ENCODE data around the gene VWA5B1. TPM values are rescaled to one million over a fixed set of nuclear protein-coding genes. Genes with fewer than 3 reads are reported as not detected.

The VWA5B1 gene
- total RNA-seq, 4 donors from 2014 or later = 0.16 TPM; not detected in 3

- DNase-seq (ENCODE audit: low spot score in 2 of 2) = no peak
- no peak overlapping the region for H3K4me3 ChIP-seq
- H3K4me1 ChIP-seq = peaks cover 16% of the 10 kb centered on the region
- H3K27ac ChIP-seq = no peak overlapping the region
- WGBS = 39% methylated on average over 5 of the region's 5 CpGs
- TF ChIP-seq EP300 (IDR thresholded peaks at IDR 0.05) = no peak
- TF ChIP-seq, protein P1, sequence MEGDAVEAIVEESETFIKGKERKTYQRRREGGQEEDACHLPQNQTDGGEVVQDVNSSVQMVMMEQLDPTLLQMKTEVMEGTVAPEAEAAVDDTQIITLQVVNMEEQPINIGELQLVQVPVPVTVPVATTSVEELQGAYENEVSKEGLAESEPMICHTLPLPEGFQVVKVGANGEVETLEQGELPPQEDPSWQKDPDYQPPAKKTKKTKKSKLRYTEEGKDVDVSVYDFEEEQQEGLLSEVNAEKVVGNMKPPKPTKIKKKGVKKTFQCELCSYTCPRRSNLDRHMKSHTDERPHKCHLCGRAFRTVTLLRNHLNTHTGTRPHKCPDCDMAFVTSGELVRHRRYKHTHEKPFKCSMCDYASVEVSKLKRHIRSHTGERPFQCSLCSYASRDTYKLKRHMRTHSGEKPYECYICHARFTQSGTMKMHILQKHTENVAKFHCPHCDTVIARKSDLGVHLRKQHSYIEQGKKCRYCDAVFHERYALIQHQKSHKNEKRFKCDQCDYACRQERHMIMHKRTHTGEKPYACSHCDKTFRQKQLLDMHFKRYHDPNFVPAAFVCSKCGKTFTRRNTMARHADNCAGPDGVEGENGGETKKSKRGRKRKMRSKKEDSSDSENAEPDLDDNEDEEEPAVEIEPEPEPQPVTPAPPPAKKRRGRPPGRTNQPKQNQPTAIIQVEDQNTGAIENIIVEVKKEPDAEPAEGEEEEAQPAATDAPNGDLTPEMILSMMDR (IDR thresholded peaks at IDR 0.05) = no peak
- no peak for TF ChIP-seq POLR2AphosphoS5 (IDR thresholded peaks at IDR 0.05)
- no peak for TF ChIP-seq POLR2A (IDR thresholded peaks at IDR 0.05)
- H3K36me3 ChIP-seq = no peaks in the 10 kb centered on the region
- H3K27me3 ChIP-seq = peaks cover 28% of the 10 kb centered on the region
- no peaks in the 10 kb centered on the region for H3K9me3 ChIP-seq
Observed at GRCh38 chr1:20321573-20321972, 30.9 kb downstream of the VWA5B1 start.

DNA sequence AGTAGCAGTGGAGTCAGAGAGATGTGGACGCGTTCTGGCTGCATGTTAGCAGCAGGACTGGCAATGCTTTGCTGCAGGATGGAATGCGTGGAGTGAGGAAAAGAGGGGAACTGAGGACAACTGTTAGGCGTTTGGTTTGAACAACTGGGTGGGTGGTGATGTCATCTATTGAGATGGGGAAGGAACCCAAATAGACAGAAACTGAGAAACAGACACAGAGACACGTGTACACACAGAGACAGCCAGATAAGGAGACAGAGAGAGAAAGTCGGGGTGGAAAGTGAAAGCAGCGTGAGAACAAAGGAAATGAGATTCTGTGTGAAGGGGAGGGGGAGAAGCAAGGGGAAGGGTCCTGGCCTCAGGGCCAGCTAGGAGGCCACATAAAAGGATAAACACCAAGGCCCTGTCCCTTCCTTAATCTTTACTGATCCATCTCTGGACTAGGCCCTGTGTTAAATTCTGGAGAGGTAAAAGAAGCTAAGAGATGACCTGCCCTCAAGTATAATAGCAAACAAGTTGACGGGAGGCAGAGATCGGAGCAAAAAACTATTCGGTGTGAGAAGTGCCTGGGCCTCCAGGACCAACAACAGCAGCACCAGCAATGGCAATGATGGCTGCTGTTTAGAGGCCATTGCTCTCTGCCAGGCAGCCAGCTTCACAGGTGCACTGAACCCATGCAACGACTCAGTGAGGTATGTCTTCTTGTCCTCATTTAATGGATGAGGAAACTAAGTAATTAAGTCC, 31.6 kb downstream of the VWA5B1 start:
- Histone ChIP-seq H3K36me3 (no peaks in the 10 kb centered on the region), H3K27ac (no peak overlapping the region), H3K27me3 (peaks cover 26% of the 10 kb centered on the region), H3K9me3 (no peaks in the 10 kb centered on the region), H3K4me1 (peaks cover 16% of the 10 kb centered on the region), H3K4me3 (no peak overlapping the region)
- TF ChIP-seq POLR2AphosphoS5 (IDR thresholded peaks at IDR 0.05) (no peak), EP300 (IDR thresholded peaks at IDR 0.05) (no peak), POLR2A (IDR thresholded peaks at IDR 0.05) (no peak)
- TF ChIP-seq, protein P1 (IDR thresholded peaks at IDR 0.05) = no peak
- 55% methylated on average over 11 of the region's 11 CpGs for WGBS
- no peak for DNase-seq (ENCODE audit: low spot score in 2 of 2)

DNA sequence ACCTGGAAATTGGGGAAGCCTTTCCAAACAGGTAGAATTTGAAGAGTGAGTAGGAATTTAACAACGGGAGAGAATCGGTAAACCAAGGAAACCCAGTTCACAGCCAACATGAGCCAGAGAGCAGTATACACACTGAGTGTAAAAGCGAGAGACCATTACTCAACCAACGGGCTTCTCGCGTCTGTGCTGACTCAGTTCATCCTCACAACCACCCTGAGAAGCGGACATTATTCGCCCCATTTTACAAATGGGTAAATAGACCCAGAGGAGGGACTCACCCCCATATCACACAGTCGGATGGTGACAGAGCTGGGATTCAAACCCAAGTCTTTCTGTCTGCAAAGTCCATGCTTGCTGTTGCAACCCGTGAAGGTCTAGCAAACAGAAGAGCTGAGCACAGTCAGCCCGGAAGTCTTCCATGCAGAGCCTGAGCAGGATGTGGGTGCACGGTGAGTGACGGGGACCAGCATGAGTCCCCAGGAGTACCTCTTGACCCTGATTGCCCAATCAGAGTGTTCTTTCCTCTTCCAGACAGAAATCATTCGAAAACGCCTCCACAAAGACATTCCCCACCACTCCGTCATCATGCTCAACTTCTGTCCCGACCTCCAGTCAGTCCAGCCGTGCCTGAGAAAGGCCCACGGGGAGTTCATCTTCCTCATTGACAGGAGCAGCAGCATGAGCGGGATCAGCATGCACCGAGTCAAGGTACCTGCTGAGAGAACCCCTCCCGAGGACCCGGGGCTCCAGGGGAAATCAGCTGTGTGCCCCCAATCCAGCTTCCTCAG, 32.3 kb downstream of the VWA5B1 start:
- Histone ChIP-seq H3K36me3 (no peaks in the 10 kb centered on the region), H3K27me3 (peaks cover 26% of the 10 kb centered on the region), H3K9me3 (no peaks in the 10 kb centered on the region), H3K4me3 (no peak overlapping the region), H3K4me1 (peaks cover 16% of the 10 kb centered on the region), H3K27ac (no peak overlapping the region)
- 89% methylated on average over 23 of the region's 23 CpGs for WGBS
- no peak for DNase-seq (ENCODE audit: low spot score in 2 of 2)
- TF ChIP-seq, protein P1 (IDR thresholded peaks at IDR 0.05) = no peak
- TF ChIP-seq POLR2A (IDR thresholded peaks at IDR 0.05) = no peak
- no peak for TF ChIP-seq EP300 (IDR thresholded peaks at IDR 0.05)
- TF ChIP-seq POLR2AphosphoS5 (IDR thresholded peaks at IDR 0.05) = no peak

GRCh38 chr1:20323613-20323920, 32.9 kb downstream of the VWA5B1 start:
- TF ChIP-seq, protein P1 (IDR thresholded peaks at IDR 0.05) = no peak
- no peak for TF ChIP-seq EP300 (IDR thresholded peaks at IDR 0.05)
- no peak for TF ChIP-seq POLR2AphosphoS5 (IDR thresholded peaks at IDR 0.05)
- no peak for TF ChIP-seq POLR2A (IDR thresholded peaks at IDR 0.05)
- Histone ChIP-seq H3K36me3 (no peaks in the 10 kb centered on the region), H3K9me3 (no peaks in the 10 kb centered on the region), H3K27me3 (peaks cover 21% of the 10 kb centered on the region), H3K27ac (no peak overlapping the region), H3K4me1 (peaks cover 16% of the 10 kb centered on the region), H3K4me3 (no peak overlapping the region)
- DNase-seq (ENCODE audit: low spot score in 2 of 2) = no peak
- WGBS = 72% methylated on average over 3 of the region's 3 CpGs

DNA sequence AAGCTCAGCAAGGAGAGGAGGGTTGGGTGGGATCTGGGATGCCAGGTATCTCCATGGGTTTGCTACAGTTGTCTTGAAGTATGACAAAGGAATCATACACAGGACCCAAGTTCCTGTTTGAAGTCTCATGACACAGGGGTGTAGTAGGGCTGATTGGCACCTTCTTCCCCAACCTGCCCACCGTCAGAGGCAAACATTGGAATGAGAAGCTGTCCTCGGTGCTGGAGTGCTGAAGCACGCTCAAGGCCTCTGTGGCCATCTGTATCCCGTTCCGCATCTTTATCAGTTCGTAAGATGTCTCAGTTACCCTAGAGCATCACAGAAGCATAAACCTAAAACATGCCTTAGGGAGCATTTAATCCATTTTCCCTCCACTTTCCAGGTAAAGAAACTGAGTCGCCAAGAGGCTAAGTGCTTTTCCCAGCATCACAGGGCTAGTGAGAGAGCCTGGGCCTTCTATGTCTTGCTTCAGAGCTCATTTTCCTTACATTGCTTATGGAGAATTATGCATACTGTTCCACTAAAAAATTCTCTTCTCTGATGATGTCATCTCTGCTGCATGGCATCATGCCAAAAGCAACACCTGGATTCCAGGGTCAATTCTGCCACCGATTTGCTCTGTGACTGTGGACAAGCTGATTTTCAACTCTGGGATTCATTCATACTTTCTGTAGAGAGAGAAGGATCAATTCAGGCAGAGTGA, 34.2 kb downstream of the VWA5B1 start:
- Histone ChIP-seq H3K9me3 (no peaks in the 10 kb centered on the region), H3K4me3 (no peak overlapping the region), H3K4me1 (peaks cover 16% of the 10 kb centered on the region), H3K36me3 (no peaks in the 10 kb centered on the region), H3K27me3 (peaks cover 11% of the 10 kb centered on the region), H3K27ac (no peak overlapping the region)
- TF ChIP-seq POLR2AphosphoS5 (IDR thresholded peaks at IDR 0.05) = no peak
- TF ChIP-seq POLR2A (IDR thresholded peaks at IDR 0.05) = no peak
- TF ChIP-seq EP300 (IDR thresholded peaks at IDR 0.05) = no peak
- 85% methylated on average over 6 of the region's 8 CpGs for WGBS
- DNase-seq (ENCODE audit: low spot score in 2 of 2) = no peak
